T-helper 2 cell treated with Interferon-gamma antibody and Interleukin-4, amounts not matched to agents 5 μg/mL and 100 μg/mL, for 36 hours (primary cell): ENCODE results near the gene HOXB1.
"Not testable (repeated sequence)": the region's sequence is repeated elsewhere in the genome, so short reads cannot be mapped to it uniquely, and the experiment has no call there.

Source experiments
- DNase-seq: peaks from one replicate; pipeline ENCODE4 v3.0.0; 2021; ENCODE audit warnings: low spot score
- H3K27ac Mint-ChIP-seq: one replicate; pipeline ENCODE4 v1.8.0; 2021; ENCODE audit warnings: mild to moderate bottlenecking, mixed read lengths
- H3K27me3 Mint-ChIP-seq: one replicate; pipeline ENCODE4 v1.8.0; 2021; ENCODE audit warnings: low read depth, mixed read lengths
- H3K36me3 Mint-ChIP-seq: one replicate; pipeline ENCODE4 v1.8.0; 2021; ENCODE audit warnings: low read depth, mixed read lengths
- H3K4me1 Mint-ChIP-seq: one replicate; pipeline ENCODE4 v1.8.0; 2021; ENCODE audit warnings: low read depth, mixed read lengths
- H3K4me3 Mint-ChIP-seq: one replicate; pipeline ENCODE4 v1.8.0; 2022; ENCODE audit warnings: mild to moderate bottlenecking, moderate library complexity, mixed read lengths
- H3K9me3 Mint-ChIP-seq: one replicate; pipeline ENCODE4 v1.8.0; 2021; ENCODE audit warnings: mixed read lengths

The HOXB1 gene

DNA sequence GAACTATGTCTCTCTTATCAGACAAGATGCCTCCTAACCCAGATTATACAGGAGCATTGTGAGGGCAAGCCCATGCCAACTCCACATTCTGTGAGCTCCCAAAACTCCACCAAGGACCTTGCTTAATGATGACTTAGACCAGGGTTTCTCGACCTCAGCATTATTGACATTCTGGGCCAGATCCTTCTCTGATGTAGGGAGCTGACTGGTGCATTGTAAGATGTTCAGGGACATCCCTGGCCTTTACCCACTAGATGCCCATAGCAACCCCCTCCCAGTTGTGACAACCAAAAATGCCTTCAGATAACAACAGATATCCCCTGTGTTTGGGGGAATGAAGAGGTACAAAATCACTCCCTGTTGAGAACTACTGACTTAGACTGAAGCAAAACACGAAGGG, 43.6 kb downstream of the HOXB1 start:
- H3K9me3 Mint-ChIP-seq, result no peaks in the 10 kb centered on the region
- no peaks in the 10 kb centered on the region for H3K27me3 Mint-ChIP-seq
- DNase-seq, result no peak
- no peak overlapping the region for H3K27ac Mint-ChIP-seq
- peaks cover 62% of the 10 kb centered on the region for H3K4me1 Mint-ChIP-seq
- no peaks in the 10 kb centered on the region for H3K36me3 Mint-ChIP-seq
- no peak overlapping the region for H3K4me3 Mint-ChIP-seq

GRCh38 chr17:48486557-48486956, 44.3 kb downstream of the HOXB1 start:
- H3K4me3 Mint-ChIP-seq, result no peak overlapping the region
- peaks cover 63% of the 10 kb centered on the region for H3K4me1 Mint-ChIP-seq
- no peaks in the 10 kb centered on the region for H3K9me3 Mint-ChIP-seq
- no peaks in the 10 kb centered on the region for H3K36me3 Mint-ChIP-seq
- DNase-seq, result no peak
- no peaks in the 10 kb centered on the region for H3K27me3 Mint-ChIP-seq
- H3K27ac Mint-ChIP-seq, result no peak overlapping the region

GRCh38 chr17:48484850-48485249, 46.0 kb downstream of the HOXB1 start:
- Mint-ChIP-seq H3K27ac (no peak overlapping the region), H3K9me3 (no peaks in the 10 kb centered on the region), H3K36me3 (no peaks in the 10 kb centered on the region), H3K27me3 (no peaks in the 10 kb centered on the region), H3K4me3 (no peak overlapping the region), H3K4me1 (peaks cover 51% of the 10 kb centered on the region)
- peak; percentile 20 for DNase-seq

DNA sequence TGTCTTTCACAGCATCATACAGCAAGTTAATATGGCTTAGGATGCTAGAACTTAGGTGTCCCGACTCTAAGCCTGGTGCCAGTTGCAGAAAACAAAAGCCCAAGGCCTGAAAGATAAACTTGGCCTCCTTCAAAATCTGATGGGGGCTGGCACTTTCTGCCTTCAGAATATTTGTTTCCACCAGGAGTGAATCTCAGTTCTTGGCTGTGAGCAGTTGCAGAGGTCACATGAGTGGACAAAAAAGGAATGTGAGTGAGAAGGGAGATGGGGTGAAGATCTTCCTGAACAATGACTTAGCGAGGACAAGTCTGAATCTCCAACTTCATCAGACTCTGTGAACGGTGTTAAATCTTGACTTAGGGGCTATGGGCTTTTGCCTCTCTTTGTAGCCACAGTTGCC, 46.6 kb downstream of the HOXB1 start:
- peaks cover 47% of the 10 kb centered on the region for H3K4me1 Mint-ChIP-seq
- H3K36me3 Mint-ChIP-seq, result no peaks in the 10 kb centered on the region
- no peaks in the 10 kb centered on the region for H3K9me3 Mint-ChIP-seq
- H3K27me3 Mint-ChIP-seq, result no peaks in the 10 kb centered on the region
- no peak for DNase-seq
- H3K4me3 Mint-ChIP-seq, result no peak overlapping the region
- H3K27ac Mint-ChIP-seq, result no peak overlapping the region

DNA sequence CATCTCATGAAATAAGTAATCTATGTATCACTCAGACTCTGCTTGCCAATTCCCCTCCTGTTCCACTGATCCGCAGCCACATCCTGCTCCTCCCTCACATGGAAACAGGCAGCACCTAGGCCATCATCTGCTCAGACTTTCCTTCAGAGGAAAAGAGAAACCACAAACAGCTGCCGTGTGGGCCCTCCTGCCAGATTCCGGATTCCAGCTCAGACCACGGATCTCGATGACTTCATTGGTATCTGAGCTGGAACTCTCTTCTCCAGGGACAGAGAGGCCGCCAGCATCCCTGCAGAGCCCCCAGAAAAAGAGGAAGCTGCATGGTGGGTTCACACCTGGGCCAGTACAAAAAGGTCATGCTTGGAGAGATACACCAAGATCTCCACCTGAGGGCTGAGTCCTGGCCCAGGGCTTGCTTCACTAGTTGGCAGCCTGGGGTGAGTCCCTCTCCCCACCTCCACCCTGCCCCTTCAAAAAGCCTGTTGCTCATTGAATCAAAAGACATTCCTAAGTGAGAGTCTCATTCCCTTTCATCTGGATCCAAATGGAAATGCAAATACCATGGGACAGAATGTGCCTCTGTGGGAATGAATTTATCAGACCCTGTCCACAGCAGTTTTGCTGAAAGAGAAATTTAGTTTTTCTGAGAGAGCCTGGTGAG, 47.2 kb downstream of the HOXB1 start:
- no peaks in the 10 kb centered on the region for H3K27me3 Mint-ChIP-seq
- peak overlapping the region; percentile 30 for H3K4me3 Mint-ChIP-seq
- no peaks in the 10 kb centered on the region for H3K9me3 Mint-ChIP-seq
- H3K4me1 Mint-ChIP-seq, result peaks cover 46% of the 10 kb centered on the region
- H3K27ac Mint-ChIP-seq, result peak overlapping the region; percentile 77
- peak; percentile 61 for DNase-seq
- H3K36me3 Mint-ChIP-seq, result no peaks in the 10 kb centered on the region

GRCh38 chr17:48483004-48483403, 47.8 kb downstream of the HOXB1 start:
- Mint-ChIP-seq H3K27ac (peak overlapping the region; percentile 77), H3K4me1 (peaks cover 46% of the 10 kb centered on the region), H3K27me3 (no peaks in the 10 kb centered on the region), H3K9me3 (no peaks in the 10 kb centered on the region), H3K4me3 (peak overlapping the region; percentile 30), H3K36me3 (no peaks in the 10 kb centered on the region)
- DNase-seq, result no peak

DNA sequence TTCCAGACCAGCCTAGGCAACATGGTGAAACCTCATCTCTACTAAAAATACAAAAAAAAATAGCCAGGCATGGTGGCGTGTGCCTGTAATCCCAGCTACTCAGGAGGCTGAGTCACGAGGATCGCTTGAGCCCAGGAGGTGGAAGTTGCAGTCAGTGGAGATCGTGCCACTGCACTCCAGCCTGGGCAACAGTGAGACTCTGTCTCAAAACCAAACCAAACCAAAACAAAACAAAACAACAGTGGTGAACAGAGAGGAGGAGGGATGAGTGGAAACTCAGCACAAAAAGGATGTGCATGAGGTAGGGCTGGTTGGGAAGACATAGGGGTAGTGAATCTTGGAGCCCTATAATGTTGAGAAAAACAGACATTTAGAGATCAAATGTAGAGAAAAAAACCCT, 48.5 kb downstream of the HOXB1 start:
- Mint-ChIP-seq H3K27ac (peak overlapping the region; percentile 27), H3K4me1 (peaks cover 53% of the 10 kb centered on the region)
- not testable (repeated sequence) for DNase-seq, H3K36me3 Mint-ChIP-seq, H3K27me3 Mint-ChIP-seq, H3K9me3 Mint-ChIP-seq, H3K4me3 Mint-ChIP-seq

DNA sequence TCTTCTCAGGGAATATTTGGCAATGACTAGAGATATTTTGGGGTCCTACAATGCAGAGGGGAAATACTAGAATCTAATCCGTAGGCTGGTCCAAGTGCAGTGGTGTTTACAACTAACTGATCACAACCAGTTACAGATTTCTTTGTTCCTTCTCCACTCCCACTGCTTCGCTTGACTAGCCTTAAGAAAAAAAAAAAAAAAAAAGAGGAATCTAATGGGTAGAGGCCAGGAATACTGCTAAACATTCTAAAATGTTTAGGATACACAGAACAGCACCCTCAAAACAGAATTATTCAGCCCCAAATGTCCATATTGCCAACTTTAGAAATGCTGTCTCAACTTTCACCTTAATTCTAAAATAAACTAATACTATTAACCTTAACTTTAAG, 51.8 kb downstream of the HOXB1 start:
- Mint-ChIP-seq H3K27ac (peak overlapping the region; percentile 75), H3K4me1 (peaks cover 43% of the 10 kb centered on the region), H3K27me3 (no peaks in the 10 kb centered on the region), H3K4me3 (peak overlapping the region; percentile 23), H3K9me3 (no peaks in the 10 kb centered on the region), H3K36me3 (no peaks in the 10 kb centered on the region)
- DNase-seq, result no peak
